WTC11 (cell line): ENCODE measurements around the gene S1PR1. TPM values are rescaled to one million over a fixed set of nuclear protein-coding genes. Genes with fewer than 3 reads are reported as not detected.

Experiments used
- ATAC-seq: fragments of 200-7000 bp; cut with Tn5 transposase; 2 replicates; pipeline ENCODE4 v1.10.0; 2021; ENCODE audit warnings: mild to moderate bottlenecking, moderate library complexity
- CTCF ChIA-PET: fragments of 300-600 bp; sonication (Branson Sonifier 250); formaldehyde crosslinking; loops from one replicate; lab custom pipeline; 2021; ENCODE audit warnings: antibody characterized with exemption; lab: Charles Lee
- POLR2A ChIA-PET: fragments of 350-600 bp; sonication (Branson Sonifier 250); formaldehyde crosslinking; loops from one replicate; lab custom pipeline; 2021; ENCODE audit warnings: antibody characterized with exemption; lab: Charles Lee
- DNase-seq: peaks from one replicate; pipeline ENCODE4 v3.0.0; 2021; ENCODE audit warnings: low spot score
- H3K27ac Mint-ChIP-seq: 2 replicates; pipeline ENCODE4 v1.8.0; 2021; ENCODE audit warnings: mixed read lengths
- H3K27me3 Mint-ChIP-seq: 2 replicates; pipeline ENCODE4 v1.8.0; 2021; ENCODE audit warnings: low read depth, mild to moderate bottlenecking, moderate library complexity, mixed read lengths
- H3K36me3 Mint-ChIP-seq: 2 replicates; pipeline ENCODE4 v1.8.0; 2021; ENCODE audit warnings: mixed read lengths
- H3K4me1 Mint-ChIP-seq: 2 replicates; pipeline ENCODE4 v1.8.0; 2022; ENCODE audit warnings: mixed read lengths
- H3K4me3 Mint-ChIP-seq: 2 replicates; pipeline ENCODE4 v1.8.0; 2021; ENCODE audit warnings: mild to moderate bottlenecking, moderate library complexity, mixed read lengths
- H3K9me3 Mint-ChIP-seq: 2 replicates; pipeline ENCODE4 v1.8.0; 2021; ENCODE audit warnings: mixed read lengths
- CREB1 ChIP-seq: sonication (generic); formaldehyde crosslinking; IDR thresholded peaks from 2 replicates; pipeline ENCODE4 v1.8.0; 2023; ENCODE audit warnings: mild to moderate bottlenecking, missing genetic modification reagents
- ESRRA ChIP-seq: sonication (generic); formaldehyde crosslinking; IDR thresholded peaks from 2 replicates; pipeline ENCODE4 v1.8.1; 2022; ENCODE audit warnings: mild to moderate bottlenecking, missing genetic modification reagents, borderline replicate concordance
- FOXP4 ChIP-seq: sonication (generic); formaldehyde crosslinking; IDR thresholded peaks from 2 replicates; pipeline ENCODE4 v1.8.0; 2022; ENCODE audit warnings: mild to moderate bottlenecking, missing genetic modification reagents
- GTF2I ChIP-seq: fragments of 250-450 bp; sonication (Bioruptor Pico); conservative IDR thresholded peaks from 2 replicates; pipeline ENCODE4 v1.4.0; 2021; ENCODE audit warnings: mild to moderate bottlenecking
- MYBL2 ChIP-seq: sonication (generic); formaldehyde crosslinking; IDR thresholded peaks from 2 replicates; pipeline ENCODE4 v1.8.1; 2023; ENCODE audit warnings: mild to moderate bottlenecking, moderate library complexity, missing genetic modification reagents
- NR1H2 ChIP-seq: sonication (generic); formaldehyde crosslinking; IDR thresholded peaks from 2 replicates; pipeline ENCODE4 v1.9.0; 2021; ENCODE audit warnings: mild to moderate bottlenecking, moderate library complexity, missing genetic modification reagents
- SOX15 ChIP-seq: fragments of 250-450 bp; sonication (Bioruptor Pico); IDR thresholded peaks from 2 replicates; pipeline ENCODE4 v1.9.0; 2021; ENCODE audit warnings: mild to moderate bottlenecking
- SP1 ChIP-seq: sonication (generic); formaldehyde crosslinking; conservative IDR thresholded peaks from 2 replicates; pipeline ENCODE4 v1.8.1; 2022; ENCODE audit warnings: missing genetic modification reagents
- STAT6 ChIP-seq: sonication (generic); formaldehyde crosslinking; conservative IDR thresholded peaks from 2 replicates; pipeline ENCODE4 v1.8.1; 2023; ENCODE audit warnings: mild to moderate bottlenecking, low read depth, missing genetic modification reagents, moderate library complexity
- TEAD1 ChIP-seq: sonication (generic); formaldehyde crosslinking; IDR thresholded peaks from 2 replicates; pipeline ENCODE4 v1.8.0; 2022; ENCODE audit warnings: mild to moderate bottlenecking, missing genetic modification reagents
- ZBTB21 ChIP-seq: sonication (generic); formaldehyde crosslinking; IDR thresholded peaks from 2 replicates; pipeline ENCODE4 v1.8.1; 2023; ENCODE audit warnings: mild to moderate bottlenecking, missing genetic modification reagents, borderline replicate concordance
- ZNF138 ChIP-seq: sonication (generic); formaldehyde crosslinking; conservative IDR thresholded peaks from 2 replicates; pipeline ENCODE4 v1.8.1; 2022; ENCODE audit warnings: mild to moderate bottlenecking, moderate library complexity, missing genetic modification reagents
- ZNF219 ChIP-seq: sonication (generic); formaldehyde crosslinking; IDR thresholded peaks from 2 replicates; pipeline ENCODE4 v1.8.0; 2023; ENCODE audit warnings: missing genetic modification reagents, mild to moderate bottlenecking, borderline replicate concordance
- ZNF317 ChIP-seq: sonication (generic); formaldehyde crosslinking; IDR thresholded peaks from 2 replicates; pipeline ENCODE4 v1.8.1; 2023; ENCODE audit warnings: low read depth, mild to moderate bottlenecking, moderate library complexity, missing genetic modification reagents, borderline replicate concordance
- ZNF671 ChIP-seq: fragments of 250-450 bp; sonication (Bioruptor Pico); IDR thresholded peaks from 2 replicates; pipeline ENCODE4 v1.8.0; 2021; ENCODE audit warnings: mild to moderate bottlenecking
- total RNA-seq: library from RNA; stranded (reverse); gene quantifications from 3 replicates; pipeline ENCODE4 v1.2.3, GENCODE V29; 2021
- TF ChIP-seq, protein P1 (sequence below): sonication (generic); formaldehyde crosslinking; IDR thresholded peaks from 2 replicates; pipeline ENCODE4 v1.8.1; 2023; ENCODE audit warnings: mild to moderate bottlenecking, moderate library complexity, missing genetic modification reagents
- TF ChIP-seq, protein P2 (sequence below): sonication (generic); formaldehyde crosslinking; IDR thresholded peaks from 2 replicates; pipeline ENCODE4 v1.8.0; 2023; ENCODE audit warnings: mild to moderate bottlenecking, missing genetic modification reagents
- TF ChIP-seq, protein P3 (sequence below): sonication (generic); formaldehyde crosslinking; IDR thresholded peaks from 2 replicates; pipeline ENCODE4 v1.8.1; 2023; ENCODE audit warnings: mild to moderate bottlenecking, missing genetic modification reagents, moderate library complexity
- TF ChIP-seq, protein P4 (sequence below): sonication (generic); formaldehyde crosslinking; IDR thresholded peaks from 2 replicates; pipeline ENCODE4 v1.8.1; 2023; ENCODE audit warnings: mild to moderate bottlenecking, missing genetic modification reagents, borderline replicate concordance
- TF ChIP-seq, protein P5 (sequence below): fragments of 200-600 bp; IDR thresholded peaks from 2 replicates; pipeline ENCODE4 v1.8.0; 2022; ENCODE audit warnings: antibody characterized with exemption

S1PR1 gene
- total RNA-seq, 1 experiment from 2014 or later: 3.2 TPM

DNA sequence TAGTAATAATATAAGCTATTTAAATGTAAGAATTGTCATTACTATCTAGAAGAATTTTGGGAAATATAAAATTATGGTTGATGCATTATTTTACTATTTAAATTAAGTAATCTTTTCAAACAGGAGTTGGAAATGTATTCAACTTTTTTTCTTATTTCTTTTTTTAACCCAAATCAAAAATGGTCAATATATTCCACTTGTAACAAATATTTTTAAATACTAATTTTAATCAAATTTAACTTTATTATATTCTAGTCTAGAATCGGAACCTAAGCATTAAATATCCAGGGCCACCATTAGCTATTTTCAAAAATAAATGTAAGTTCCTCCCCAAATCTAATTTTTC, 37.2 kb upstream of the S1PR1 start:
- DNase-seq (no peak), ATAC-seq (no peak)
- Mint-ChIP-seq H3K27ac (no peak overlapping the region), H3K4me1 (peaks cover 5% of the 10 kb centered on the region), H3K36me3 (no peaks in the 10 kb centered on the region), H3K27me3 (no peaks in the 10 kb centered on the region)
- ChIA-PET POLR2A (no interaction called here), CTCF (interaction anchor here (1.4 kb wide), 1 partner anchor 39 kb away, joined by 5 read pairs; no protein-coding TSS in a partner anchor)
- TF ChIP-seq, protein P1, sequence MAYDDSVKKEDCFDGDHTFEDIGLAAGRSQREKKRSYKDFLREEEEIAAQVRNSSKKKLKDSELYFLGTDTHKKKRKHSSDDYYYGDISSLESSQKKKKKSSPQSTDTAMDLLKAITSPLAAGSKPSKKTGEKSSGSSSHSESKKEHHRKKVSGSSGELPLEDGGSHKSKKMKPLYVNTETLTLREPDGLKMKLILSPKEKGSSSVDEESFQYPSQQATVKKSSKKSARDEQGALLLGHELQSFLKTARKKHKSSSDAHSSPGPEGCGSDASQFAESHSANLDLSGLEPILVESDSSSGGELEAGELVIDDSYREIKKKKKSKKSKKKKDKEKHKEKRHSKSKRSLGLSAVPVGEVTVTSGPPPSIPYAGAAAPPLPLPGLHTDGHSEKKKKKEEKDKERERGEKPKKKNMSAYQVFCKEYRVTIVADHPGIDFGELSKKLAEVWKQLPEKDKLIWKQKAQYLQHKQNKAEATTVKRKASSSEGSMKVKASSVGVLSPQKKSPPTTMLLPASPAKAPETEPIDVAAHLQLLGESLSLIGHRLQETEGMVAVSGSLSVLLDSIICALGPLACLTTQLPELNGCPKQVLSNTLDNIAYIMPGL: no peak
- TF ChIP-seq SOX15 (CRISPR knock-in tag) (no peak), TEAD1 (no peak), ZBTB21 (no peak), ESRRA (CRISPR knock-in tag) (no peak), ZNF671 (CRISPR knock-in tag) (no peak), CREB1 (no peak)
- TF ChIP-seq, protein P2, sequence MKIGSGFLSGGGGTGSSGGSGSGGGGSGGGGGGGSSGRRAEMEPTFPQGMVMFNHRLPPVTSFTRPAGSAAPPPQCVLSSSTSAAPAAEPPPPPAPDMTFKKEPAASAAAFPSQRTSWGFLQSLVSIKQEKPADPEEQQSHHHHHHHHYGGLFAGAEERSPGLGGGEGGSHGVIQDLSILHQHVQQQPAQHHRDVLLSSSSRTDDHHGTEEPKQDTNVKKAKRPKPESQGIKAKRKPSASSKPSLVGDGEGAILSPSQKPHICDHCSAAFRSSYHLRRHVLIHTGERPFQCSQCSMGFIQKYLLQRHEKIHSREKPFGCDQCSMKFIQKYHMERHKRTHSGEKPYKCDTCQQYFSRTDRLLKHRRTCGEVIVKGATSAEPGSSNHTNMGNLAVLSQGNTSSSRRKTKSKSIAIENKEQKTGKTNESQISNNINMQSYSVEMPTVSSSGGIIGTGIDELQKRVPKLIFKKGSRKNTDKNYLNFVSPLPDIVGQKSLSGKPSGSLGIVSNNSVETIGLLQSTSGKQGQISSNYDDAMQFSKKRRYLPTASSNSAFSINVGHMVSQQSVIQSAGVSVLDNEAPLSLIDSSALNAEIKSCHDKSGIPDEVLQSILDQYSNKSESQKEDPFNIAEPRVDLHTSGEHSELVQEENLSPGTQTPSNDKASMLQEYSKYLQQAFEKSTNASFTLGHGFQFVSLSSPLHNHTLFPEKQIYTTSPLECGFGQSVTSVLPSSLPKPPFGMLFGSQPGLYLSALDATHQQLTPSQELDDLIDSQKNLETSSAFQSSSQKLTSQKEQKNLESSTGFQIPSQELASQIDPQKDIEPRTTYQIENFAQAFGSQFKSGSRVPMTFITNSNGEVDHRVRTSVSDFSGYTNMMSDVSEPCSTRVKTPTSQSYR (CRISPR knock-in tag): no peak
- TF ChIP-seq, all 79 proteins: peak for 0
- no peaks in the 10 kb centered on the region for H3K9me3 Mint-ChIP-seq
- no peak overlapping the region for H3K4me3 Mint-ChIP-seq

DNA sequence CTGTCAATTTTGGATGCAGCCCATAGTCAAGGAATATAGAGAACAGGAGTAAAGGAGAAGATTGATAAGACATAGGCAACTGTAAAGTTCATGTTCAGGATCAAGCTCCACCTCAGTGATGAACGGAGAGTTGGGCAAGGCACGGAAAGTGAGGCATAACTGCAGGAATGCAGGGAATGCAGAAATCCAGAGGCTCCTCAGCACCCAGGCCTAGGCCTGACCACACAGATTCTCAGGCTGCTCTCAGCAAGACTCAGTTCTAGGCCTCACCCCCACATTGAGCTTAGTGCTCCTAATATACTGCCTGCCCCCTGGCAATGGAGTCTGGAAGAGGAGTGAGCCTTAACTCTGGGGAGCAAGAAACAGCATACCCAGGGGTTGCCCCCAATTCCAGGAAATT, 36.3 kb upstream of the S1PR1 start:
- POLR2A ChIA-PET: no interaction called here
- DNase-seq (peak; percentile 44), ATAC-seq (peak; percentile 98)
- Mint-ChIP-seq H3K9me3 (no peaks in the 10 kb centered on the region), H3K4me1 (peaks cover 5% of the 10 kb centered on the region), H3K27ac (peak overlapping the region; percentile 52; the same call in 1 of the 2 replicates), H3K4me3 (no peak overlapping the region), H3K36me3 (no peaks in the 10 kb centered on the region), H3K27me3 (no peaks in the 10 kb centered on the region)
- CTCF ChIA-PET: interaction anchor here (0.7 to 1.4 kb wide), 3 partner anchors 16 to 62 kb away, joined by 3 to 5 read pairs (median 3); no protein-coding TSS in a partner anchor
- TF ChIP-seq NR1H2 (CRISPR knock-in tag): no peak
- TF ChIP-seq ZNF138 (CRISPR knock-in tag): no peak
- TF ChIP-seq ZNF317 (CRISPR knock-in tag): no peak
- no peak for TF ChIP-seq MYBL2 (CRISPR knock-in tag)
- TF ChIP-seq, protein P3, sequence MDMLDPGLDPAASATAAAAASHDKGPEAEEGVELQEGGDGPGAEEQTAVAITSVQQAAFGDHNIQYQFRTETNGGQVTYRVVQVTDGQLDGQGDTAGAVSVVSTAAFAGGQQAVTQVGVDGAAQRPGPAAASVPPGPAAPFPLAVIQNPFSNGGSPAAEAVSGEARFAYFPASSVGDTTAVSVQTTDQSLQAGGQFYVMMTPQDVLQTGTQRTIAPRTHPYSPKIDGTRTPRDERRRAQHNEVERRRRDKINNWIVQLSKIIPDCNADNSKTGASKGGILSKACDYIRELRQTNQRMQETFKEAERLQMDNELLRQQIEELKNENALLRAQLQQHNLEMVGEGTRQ (CRISPR knock-in tag): no peak
- no peak for TF ChIP-seq GTF2I
- no peak for TF ChIP-seq STAT6 (CRISPR knock-in tag)
- TF ChIP-seq ZNF219 (CRISPR knock-in tag): no peak
- TF ChIP-seq SP1 (CRISPR knock-in tag): no peak
- TF ChIP-seq, protein P4, sequence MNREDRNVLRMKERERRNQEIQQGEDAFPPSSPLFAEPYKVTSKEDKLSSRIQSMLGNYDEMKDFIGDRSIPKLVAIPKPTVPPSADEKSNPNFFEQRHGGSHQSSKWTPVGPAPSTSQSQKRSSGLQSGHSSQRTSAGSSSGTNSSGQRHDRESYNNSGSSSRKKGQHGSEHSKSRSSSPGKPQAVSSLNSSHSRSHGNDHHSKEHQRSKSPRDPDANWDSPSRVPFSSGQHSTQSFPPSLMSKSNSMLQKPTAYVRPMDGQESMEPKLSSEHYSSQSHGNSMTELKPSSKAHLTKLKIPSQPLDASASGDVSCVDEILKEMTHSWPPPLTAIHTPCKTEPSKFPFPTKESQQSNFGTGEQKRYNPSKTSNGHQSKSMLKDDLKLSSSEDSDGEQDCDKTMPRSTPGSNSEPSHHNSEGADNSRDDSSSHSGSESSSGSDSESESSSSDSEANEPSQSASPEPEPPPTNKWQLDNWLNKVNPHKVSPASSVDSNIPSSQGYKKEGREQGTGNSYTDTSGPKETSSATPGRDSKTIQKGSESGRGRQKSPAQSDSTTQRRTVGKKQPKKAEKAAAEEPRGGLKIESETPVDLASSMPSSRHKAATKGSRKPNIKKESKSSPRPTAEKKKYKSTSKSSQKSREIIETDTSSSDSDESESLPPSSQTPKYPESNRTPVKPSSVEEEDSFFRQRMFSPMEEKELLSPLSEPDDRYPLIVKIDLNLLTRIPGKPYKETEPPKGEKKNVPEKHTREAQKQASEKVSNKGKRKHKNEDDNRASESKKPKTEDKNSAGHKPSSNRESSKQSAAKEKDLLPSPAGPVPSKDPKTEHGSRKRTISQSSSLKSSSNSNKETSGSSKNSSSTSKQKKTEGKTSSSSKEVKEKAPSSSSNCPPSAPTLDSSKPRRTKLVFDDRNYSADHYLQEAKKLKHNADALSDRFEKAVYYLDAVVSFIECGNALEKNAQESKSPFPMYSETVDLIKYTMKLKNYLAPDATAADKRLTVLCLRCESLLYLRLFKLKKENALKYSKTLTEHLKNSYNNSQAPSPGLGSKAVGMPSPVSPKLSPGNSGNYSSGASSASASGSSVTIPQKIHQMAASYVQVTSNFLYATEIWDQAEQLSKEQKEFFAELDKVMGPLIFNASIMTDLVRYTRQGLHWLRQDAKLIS (CRISPR knock-in tag): no peak
- TF ChIP-seq FOXP4 (CRISPR knock-in tag): no peak
- TF ChIP-seq, protein P5, sequence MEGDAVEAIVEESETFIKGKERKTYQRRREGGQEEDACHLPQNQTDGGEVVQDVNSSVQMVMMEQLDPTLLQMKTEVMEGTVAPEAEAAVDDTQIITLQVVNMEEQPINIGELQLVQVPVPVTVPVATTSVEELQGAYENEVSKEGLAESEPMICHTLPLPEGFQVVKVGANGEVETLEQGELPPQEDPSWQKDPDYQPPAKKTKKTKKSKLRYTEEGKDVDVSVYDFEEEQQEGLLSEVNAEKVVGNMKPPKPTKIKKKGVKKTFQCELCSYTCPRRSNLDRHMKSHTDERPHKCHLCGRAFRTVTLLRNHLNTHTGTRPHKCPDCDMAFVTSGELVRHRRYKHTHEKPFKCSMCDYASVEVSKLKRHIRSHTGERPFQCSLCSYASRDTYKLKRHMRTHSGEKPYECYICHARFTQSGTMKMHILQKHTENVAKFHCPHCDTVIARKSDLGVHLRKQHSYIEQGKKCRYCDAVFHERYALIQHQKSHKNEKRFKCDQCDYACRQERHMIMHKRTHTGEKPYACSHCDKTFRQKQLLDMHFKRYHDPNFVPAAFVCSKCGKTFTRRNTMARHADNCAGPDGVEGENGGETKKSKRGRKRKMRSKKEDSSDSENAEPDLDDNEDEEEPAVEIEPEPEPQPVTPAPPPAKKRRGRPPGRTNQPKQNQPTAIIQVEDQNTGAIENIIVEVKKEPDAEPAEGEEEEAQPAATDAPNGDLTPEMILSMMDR: no peak
